GM12874 (cell line): ENCODE data around the gene LRRC37A.
"Not testable (repeated sequence)": the region's sequence is repeated elsewhere in the genome, so short reads cannot be mapped to it uniquely, and the experiment has no call there.

ENCODE experiments used
- CTCF ChIP-seq: IDR thresholded peaks from 2 replicates; pipeline ENCODE4 v1.5.1; 2011; ENCODE audit warnings: low read depth, mild to moderate bottlenecking, control low read depth, low read length, moderate library complexity; ENCODE audit not compliant: insufficient read depth

The LRRC37A gene

GRCh38 chr17:46294831-46295230, at the start of gene LRRC37A:
LRRC37A (plus strand) TSS chr17:46295131; CDS start chr17:46295134, 3 bp downstream.
- not testable (repeated sequence) for TF ChIP-seq CTCF

- peak; percentile 88 for TF ChIP-seq CTCF
Observed at GRCh38 chr17:46253722-46254121, 41.2 kb upstream of the LRRC37A start.

- TF ChIP-seq CTCF = peak; percentile 23; the same call in 1 of the 2 replicates
Observed at GRCh38 chr17:46259845-46260661, 34.9 kb upstream of the LRRC37A start.

- TF ChIP-seq CTCF = no peak
Observed at GRCh38 chr17:46262271-46262670, 32.7 kb upstream of the LRRC37A start.

GRCh38 chr17:46264456-46265198, 30.3 kb upstream of the LRRC37A start:
- TF ChIP-seq CTCF = no peak

GRCh38 chr17:46266656-46267544, 28.0 kb upstream of the LRRC37A start:
- TF ChIP-seq CTCF = no peak
